Activated CD4-positive, alpha-beta T cell treated with anti-CD3 and anti-CD28 coated beads for 36 hours (primary cell): Measurements from ENCODE around the gene OSBPL3. TPM values are rescaled to one million over a fixed set of nuclear protein-coding genes. Genes with fewer than 3 reads are reported as not detected.

ENCODE experiments used
- ATAC-seq: fragments of 200-7000 bp; cut with Tn5 transposase; one replicate; pipeline ENCODE4 v1.10.0; 2021; ENCODE audit warnings: mild to moderate bottlenecking, moderate library complexity
- CTCF ChIA-PET: fragments of 350-600 bp; sonication (Branson Sonifier 250); formaldehyde crosslinking; loops from one replicate; lab custom pipeline; 2021; ENCODE audit warnings: antibody characterized with exemption; lab: Charles Lee
- POLR2A ChIA-PET: fragments of 350-600 bp; sonication (Branson Sonifier 250); formaldehyde crosslinking; loops from one replicate; lab custom pipeline; 2021; ENCODE audit warnings: antibody characterized with exemption, inconsistent platforms; lab: Charles Lee
- DNase-seq: peaks from one replicate; pipeline ENCODE4 v3.0.0-alpha.2; 2020
- H3K27ac Mint-ChIP-seq: one replicate; pipeline ENCODE4 v1.8.0; 2021; ENCODE audit warnings: mixed read lengths
- H3K27me3 Mint-ChIP-seq: one replicate; pipeline ENCODE4 v1.8.0; 2021; ENCODE audit warnings: mixed read lengths
- H3K36me3 Mint-ChIP-seq: one replicate; pipeline ENCODE4 v1.8.0; 2021; ENCODE audit warnings: low read depth, mixed read lengths
- H3K4me1 Mint-ChIP-seq: one replicate; pipeline ENCODE4 v1.8.0; 2021; ENCODE audit warnings: mixed read lengths
- H3K4me3 Mint-ChIP-seq: one replicate; pipeline ENCODE4 v1.8.0; 2021; ENCODE audit warnings: mild to moderate bottlenecking, moderate library complexity, mixed read lengths
- H3K9me3 Mint-ChIP-seq: one replicate; pipeline ENCODE4 v1.8.0; 2021; ENCODE audit warnings: low read depth, mixed read lengths
- intact Hi-C, 2 experiments: fragments of 100-400 bp; cut with DNase I in 1 of 2; cut with micrococcal nuclease in 1 of 2; formaldehyde crosslinking; loops; one replicate each; pipeline versions ENCODE4 v1.14.2 to v1.15.1; 2022 to 2024; cut with DNase I, micrococcal nuclease
- total RNA-seq, 2 experiments: library from RNA; stranded (reverse); gene quantifications; one replicate each; pipeline ENCODE4 v1.2.3, GENCODE V29; 2021

Gene OSBPL3
- total RNA-seq, 2 experiments from 2014 or later = 34.7 to 38.2 TPM

DNA sequence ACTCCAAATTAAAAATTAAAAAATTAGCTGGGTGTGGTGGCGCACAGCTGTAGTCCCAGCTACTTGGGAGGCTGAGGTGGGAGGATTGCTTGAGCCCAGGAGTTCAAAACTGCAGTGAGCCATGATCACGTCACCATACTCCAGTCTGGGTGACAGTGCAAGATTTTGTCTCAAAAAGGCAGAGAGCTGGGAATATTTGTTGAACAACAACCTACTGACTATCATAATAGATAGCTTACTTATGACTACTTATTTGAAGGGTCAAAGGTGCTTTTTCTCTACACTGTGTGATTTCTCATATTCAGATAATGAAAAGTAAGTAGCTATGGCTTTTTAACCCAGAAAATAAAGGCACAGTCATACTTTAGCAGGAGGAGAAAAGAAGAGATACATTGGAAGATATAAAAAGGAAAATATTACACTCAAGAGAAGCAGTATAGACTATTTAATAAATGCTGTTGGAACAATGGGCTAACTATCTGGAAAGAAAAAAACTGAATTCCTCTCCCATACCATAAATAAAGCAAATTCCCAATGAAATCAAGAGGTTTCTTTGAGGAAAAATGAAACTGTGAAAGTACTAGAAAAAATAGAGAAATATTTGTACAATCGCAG, 229.4 kb downstream of the OSBPL3 start:
- Mint-ChIP-seq H3K36me3 (no peaks in the 10 kb centered on the region), H3K9me3 (no peaks in the 10 kb centered on the region), H3K27me3 (peaks cover 21% of the 10 kb centered on the region), H3K4me3 (no peak overlapping the region), H3K4me1 (peaks cover 13% of the 10 kb centered on the region), H3K27ac (no peak overlapping the region)
- intact Hi-C loops = loop anchor here (10.0 kb wide), 2 partner anchors 176 to 1376 kb away; partner anchors contain the start of gene PALS2 (in 1 of the 2)
- POLR2A ChIA-PET = no interaction called here
- ATAC-seq = no peak
- CTCF ChIA-PET = interaction anchor here (1.0 to 2.0 kb wide), 3 partner anchors 9 to 28 kb away, joined by 3 to 5 read pairs (median 4); no protein-coding TSS in a partner anchor
- DNase-seq = no peak

DNA sequence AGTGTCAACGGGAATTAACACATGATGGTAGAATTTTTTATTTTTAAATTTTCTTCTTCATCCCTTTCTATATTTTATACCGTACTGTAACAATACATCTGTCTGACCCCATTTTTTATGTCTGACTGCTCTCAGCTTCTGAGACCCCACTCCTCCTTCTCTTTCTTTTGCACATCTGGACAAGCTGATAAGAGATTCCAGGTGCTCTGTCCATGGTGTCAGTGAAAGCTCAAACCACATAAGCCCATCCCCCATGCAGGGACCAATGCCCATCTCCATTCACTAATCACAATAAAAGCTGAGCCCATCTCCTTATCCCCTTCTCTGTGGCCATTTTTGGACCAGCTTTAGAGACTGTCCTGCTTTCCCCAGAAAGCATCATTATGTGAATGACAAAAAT, 231.5 kb downstream of the OSBPL3 start:
- Mint-ChIP-seq H3K27ac (no peak overlapping the region), H3K9me3 (no peaks in the 10 kb centered on the region), H3K27me3 (peaks cover 20% of the 10 kb centered on the region), H3K4me3 (no peak overlapping the region), H3K36me3 (no peaks in the 10 kb centered on the region), H3K4me1 (no peaks in the 10 kb centered on the region)
- ATAC-seq = no peak
- ChIA-PET CTCF (interaction anchor here (1.1 kb wide), 1 partner anchor 64 kb away, joined by 3 read pairs; no protein-coding TSS in a partner anchor), POLR2A (interaction anchor here (0.5 kb wide), 1 partner anchor 270 kb away, joined by 8 read pairs; no protein-coding TSS in a partner anchor)
- intact Hi-C loops = no loop called here
- DNase-seq = no peak

Other genes with a start within 250 kb of the OSBPL3 start
- gene GSDME, start 222.7 kb downstream of the OSBPL3 start, total RNA-seq = 1 to 10 TPM; 6.2 to 8.5 TPM
- 100 to 1,000 TPM; 222 to 237 TPM for gene CYCS, start 145.1 kb upstream of the OSBPL3 start, total RNA-seq
- not detected for gene NPVF, start 248.3 kb upstream of the OSBPL3 start, total RNA-seq